Measurements from ENCODE around the gene CFAP61. TPM values are rescaled to one million over a fixed set of nuclear protein-coding genes. Genes with fewer than 3 reads are reported as not detected.

CFAP61 gene
- total and polyA plus RNA-seq, 2 experiments from 2014 or later, result 0.21 TPM; not detected in 1

DNA sequence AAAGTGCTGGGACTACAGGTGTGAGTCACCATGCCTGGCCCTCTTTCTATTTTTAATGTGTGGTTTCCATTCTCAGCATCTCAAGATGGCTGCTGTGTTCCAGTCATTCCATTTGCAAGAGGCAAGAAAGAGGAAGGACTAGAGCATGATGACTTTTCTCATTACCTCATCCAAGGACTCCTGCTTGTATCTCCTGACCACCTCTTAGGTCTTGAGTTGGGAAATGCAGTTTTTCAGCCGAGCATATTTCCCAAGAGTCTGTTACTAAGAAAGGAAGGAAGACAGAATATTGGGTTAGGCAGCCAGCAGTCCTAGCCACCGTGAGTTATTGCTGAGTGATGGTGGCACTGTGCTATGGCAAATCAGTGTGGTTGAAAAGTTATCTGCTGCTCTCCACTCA is 207.2 kb downstream of the CFAP61 start (continued):
- TF ChIP-seq ZNF331 (CRISPR knock-in tag; IDR thresholded peaks at IDR 0.05; ENCODE audit: low read depth) (no peak), EZH2phosphoT487 (IDR thresholded peaks at IDR 0.05; ENCODE audit: unreplicated experiment) (no peak)

GRCh38 chr20:20261159-20261558 is 208.8 kb downstream of the CFAP61 start:
- no peak for DNase-seq (ENCODE audit: low spot score)

More at GRCh38 chr20:20261159-20261558, 208.8 kb downstream of the CFAP61 start:
- no peaks in the 10 kb centered on the region for H3K27me3 ChIP-seq (ENCODE audit: insufficient read depth)
- no peak overlapping the region for H2AFZ ChIP-seq
- Mint-ChIP-seq H3K4me3 (no peak overlapping the region), H3K9me3 (no peaks in the 10 kb centered on the region), H3K27me3 (ENCODE audit: insufficient read depth, low read depth, poor library complexity) (peaks cover 6% of the 10 kb centered on the region), H3K4me1 (no peaks in the 10 kb centered on the region), H3K36me3 (ENCODE audit: low read depth) (no peaks in the 10 kb centered on the region), H3K27ac (no peak overlapping the region)
- H3K4me3 ChIP-seq, result no peak overlapping the region
- H3K27ac ChIP-seq (ENCODE audit: low read depth), result no peak overlapping the region
- H4K20me1 ChIP-seq (replicated peaks; ENCODE audit: insufficient read depth), result no peaks in the 10 kb centered on the region
- no peaks in the 10 kb centered on the region for H3K36me3 ChIP-seq (ENCODE audit: insufficient read depth)
- no peak overlapping the region for H3K4me2 ChIP-seq
- H3K4me1 ChIP-seq (ENCODE audit: insufficient read depth), result no peaks in the 10 kb centered on the region
- H3K79me2 ChIP-seq (replicated peaks; ENCODE audit: insufficient read depth), result no peaks in the 10 kb centered on the region
- no peaks in the 10 kb centered on the region for H3F3A ChIP-seq (replicated peaks; ENCODE audit: low read depth)
- no peak for ATAC-seq
- no peak for TF ChIP-seq ZNF114 (CRISPR knock-in tag; IDR thresholded peaks at IDR 0.05)
- no peak for TF ChIP-seq ZNF462 (CRISPR knock-in tag; IDR thresholded peaks at IDR 0.05)
- TF ChIP-seq EZH2 (IDR thresholded peaks at IDR 0.05; ENCODE audit: low read depth, unreplicated experiment), result no peak
- no peak for TF ChIP-seq NANOG (IDR thresholded peaks at IDR 0.05; ENCODE audit: borderline replicate concordance)
- no peak for TF ChIP-seq POLR2AphosphoS5 (IDR thresholded peaks at IDR 0.05; ENCODE audit: low read depth)
- TF ChIP-seq, protein P1, sequence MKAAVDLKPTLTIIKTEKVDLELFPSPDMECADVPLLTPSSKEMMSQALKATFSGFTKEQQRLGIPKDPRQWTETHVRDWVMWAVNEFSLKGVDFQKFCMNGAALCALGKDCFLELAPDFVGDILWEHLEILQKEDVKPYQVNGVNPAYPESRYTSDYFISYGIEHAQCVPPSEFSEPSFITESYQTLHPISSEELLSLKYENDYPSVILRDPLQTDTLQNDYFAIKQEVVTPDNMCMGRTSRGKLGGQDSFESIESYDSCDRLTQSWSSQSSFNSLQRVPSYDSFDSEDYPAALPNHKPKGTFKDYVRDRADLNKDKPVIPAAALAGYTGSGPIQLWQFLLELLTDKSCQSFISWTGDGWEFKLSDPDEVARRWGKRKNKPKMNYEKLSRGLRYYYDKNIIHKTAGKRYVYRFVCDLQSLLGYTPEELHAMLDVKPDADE (IDR thresholded peaks at IDR 0.05), result no peak
- no peak for TF ChIP-seq JUNB (IDR thresholded peaks at IDR 0.05; ENCODE audit: unreplicated experiment)
- no peak for TF ChIP-seq CREB1 (CRISPR knock-in tag; IDR thresholded peaks at IDR 0.05; ENCODE audit: low read depth)
- no peak for TF ChIP-seq ZNF331 (CRISPR knock-in tag; IDR thresholded peaks at IDR 0.05; ENCODE audit: low read depth)
- TF ChIP-seq STAT1 (IDR thresholded peaks at IDR 0.05; ENCODE audit: unreplicated experiment), result no peak
- TF ChIP-seq EZH2phosphoT487 (IDR thresholded peaks at IDR 0.05; ENCODE audit: unreplicated experiment), result no peak
- no peak for TF ChIP-seq REST (IDR thresholded peaks at IDR 0.05; ENCODE audit: unreplicated experiment)
- TF ChIP-seq, protein P2, sequence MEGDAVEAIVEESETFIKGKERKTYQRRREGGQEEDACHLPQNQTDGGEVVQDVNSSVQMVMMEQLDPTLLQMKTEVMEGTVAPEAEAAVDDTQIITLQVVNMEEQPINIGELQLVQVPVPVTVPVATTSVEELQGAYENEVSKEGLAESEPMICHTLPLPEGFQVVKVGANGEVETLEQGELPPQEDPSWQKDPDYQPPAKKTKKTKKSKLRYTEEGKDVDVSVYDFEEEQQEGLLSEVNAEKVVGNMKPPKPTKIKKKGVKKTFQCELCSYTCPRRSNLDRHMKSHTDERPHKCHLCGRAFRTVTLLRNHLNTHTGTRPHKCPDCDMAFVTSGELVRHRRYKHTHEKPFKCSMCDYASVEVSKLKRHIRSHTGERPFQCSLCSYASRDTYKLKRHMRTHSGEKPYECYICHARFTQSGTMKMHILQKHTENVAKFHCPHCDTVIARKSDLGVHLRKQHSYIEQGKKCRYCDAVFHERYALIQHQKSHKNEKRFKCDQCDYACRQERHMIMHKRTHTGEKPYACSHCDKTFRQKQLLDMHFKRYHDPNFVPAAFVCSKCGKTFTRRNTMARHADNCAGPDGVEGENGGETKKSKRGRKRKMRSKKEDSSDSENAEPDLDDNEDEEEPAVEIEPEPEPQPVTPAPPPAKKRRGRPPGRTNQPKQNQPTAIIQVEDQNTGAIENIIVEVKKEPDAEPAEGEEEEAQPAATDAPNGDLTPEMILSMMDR (conservative IDR thresholded peaks at IDR 0.05; ENCODE audit: low read depth in 2 of 2), result no peak
- no peaks in the 10 kb centered on the region for H3K9me2 ChIP-seq (ENCODE audit: insufficient read depth)

Measured in GM23338 (cell line).